GM23338 (cell line): ENCODE data around the gene ANO4. TPM values are rescaled to one million over a fixed set of nuclear protein-coding genes. Genes with fewer than 3 reads are reported as not detected.

Source experiments
- ATAC-seq: fragments of 200-7000 bp; cut with Tn5 transposase; 3 replicates; pipeline ENCODE4 v1.9.1; 2020
- DNase-seq: peaks from one replicate; pipeline ENCODE4 v3.0.0-alpha.2; 2015; ENCODE audit warnings: low spot score
- H2AFZ ChIP-seq: fragments of 200-600 bp; sonication (generic); 2 replicates; pipeline ENCODE4 v1.8.0; 2016; ENCODE audit warnings: antibody characterized with exemption, mild to moderate bottlenecking, moderate library complexity
- H3F3A ChIP-seq: fragments of 200-600 bp; sonication (generic); replicated peaks from 2 replicates; pipeline ENCODE4 v1.8.0; 2017; ENCODE audit warnings: antibody characterized with exemption, mixed run types, low read depth
- H3K27ac ChIP-seq: fragments of 200-600 bp; sonication (generic); 2 replicates; pipeline ENCODE4 v1.6.1; 2016; ENCODE audit warnings: low read depth
- H3K27me3 ChIP-seq: fragments of 200-600 bp; sonication (generic); 2 replicates; pipeline ENCODE4 v1.8.0; 2016; ENCODE audit warnings: mild to moderate bottlenecking, mixed run types, moderate library complexity; ENCODE audit not compliant: insufficient read depth
- H3K36me3 ChIP-seq: fragments of 200-600 bp; sonication (generic); 2 replicates; pipeline ENCODE4 v1.8.0; 2016; ENCODE audit warnings: mild to moderate bottlenecking; ENCODE audit not compliant: insufficient read depth
- H3K4me1 ChIP-seq: fragments of 200-600 bp; sonication (generic); 2 replicates; pipeline ENCODE4 v1.8.0; 2016; ENCODE audit warnings: mild to moderate bottlenecking, moderate library complexity; ENCODE audit not compliant: insufficient read depth
- H3K4me2 ChIP-seq: fragments of 200-600 bp; sonication (generic); 2 replicates; pipeline ENCODE4 v1.7.1; 2017; ENCODE audit warnings: mixed run types
- H3K4me3 ChIP-seq: fragments of 200-600 bp; sonication (generic); 2 replicates; pipeline ENCODE4 v1.6.1; 2016; ENCODE audit warnings: mixed run types
- H3K79me2 ChIP-seq: fragments of 200-600 bp; sonication (generic); replicated peaks from 2 replicates; pipeline ENCODE4 v1.8.0; 2017; ENCODE audit warnings: mild to moderate bottlenecking; ENCODE audit not compliant: insufficient read depth
- H3K9me2 ChIP-seq: fragments of 200-600 bp; sonication (generic); 2 replicates; pipeline ENCODE4 v1.8.0; 2017; ENCODE audit not compliant: insufficient read depth
- H4K20me1 ChIP-seq: fragments of 200-600 bp; sonication (generic); replicated peaks from 2 replicates; pipeline ENCODE4 v1.8.0; 2017; ENCODE audit warnings: mild to moderate bottlenecking; ENCODE audit not compliant: insufficient read depth
- H3K27ac Mint-ChIP-seq: 2 replicates; pipeline ENCODE4 v1.8.0; 2020; ENCODE audit warnings: inconsistent platforms, mild to moderate bottlenecking, moderate library complexity, mixed read lengths
- H3K27me3 Mint-ChIP-seq: 3 replicates; pipeline ENCODE4 v1.8.0; 2022; ENCODE audit warnings: low read depth, mild to moderate bottlenecking, moderate library complexity, mixed read lengths, inconsistent platforms; ENCODE audit not compliant: insufficient read depth, poor library complexity
- H3K36me3 Mint-ChIP-seq: 3 replicates; pipeline ENCODE4 v1.8.0; 2021; ENCODE audit warnings: low read depth, mild to moderate bottlenecking, inconsistent platforms, moderate library complexity, mixed read lengths
- H3K4me1 Mint-ChIP-seq: 3 replicates; pipeline ENCODE4 v1.8.0; 2020; ENCODE audit warnings: mild to moderate bottlenecking, inconsistent platforms, mixed read lengths
- H3K4me3 Mint-ChIP-seq: 3 replicates; pipeline ENCODE4 v1.8.0; 2021; ENCODE audit warnings: moderate library complexity, mild to moderate bottlenecking, inconsistent platforms, mixed read lengths
- H3K9me3 Mint-ChIP-seq: 3 replicates; pipeline ENCODE4 v1.8.0; 2020; ENCODE audit warnings: moderate library complexity, mild to moderate bottlenecking, inconsistent platforms, mixed read lengths
- CREB1 ChIP-seq: fragments of 250-450 bp; sonication (Bioruptor Pico); IDR thresholded peaks from 2 replicates; pipeline ENCODE4 v1.5.0; 2020; ENCODE audit warnings: low read depth, mild to moderate bottlenecking, moderate library complexity
- EZH2 ChIP-seq: fragments of 200-600 bp; sonication (generic); IDR thresholded peaks from one replicate; pipeline ENCODE4 v1.8.0; 2017; ENCODE audit warnings: antibody characterized with exemption, mild to moderate bottlenecking, low read depth; ENCODE audit not compliant: unreplicated experiment
- EZH2phosphoT487 ChIP-seq: fragments of 200-600 bp; sonication (generic); IDR thresholded peaks from one replicate; pipeline ENCODE4 v1.8.1; 2018; ENCODE audit warnings: antibody characterized with exemption; ENCODE audit not compliant: unreplicated experiment
- JUNB ChIP-seq: IDR thresholded peaks from one replicate; pipeline ENCODE4 v1.6.1; 2016; ENCODE audit warnings: antibody characterized with exemption; ENCODE audit not compliant: unreplicated experiment
- NANOG ChIP-seq: IDR thresholded peaks from 2 replicates; pipeline ENCODE4 v1.6.1; 2016; ENCODE audit warnings: antibody characterized with exemption, borderline replicate concordance
- POLR2AphosphoS5 ChIP-seq: IDR thresholded peaks from 2 replicates; pipeline ENCODE4 v1.6.1; 2016; ENCODE audit warnings: antibody characterized with exemption, low read depth
- STAT1 ChIP-seq: IDR thresholded peaks from one replicate; pipeline ENCODE4 v1.6.1; 2016; ENCODE audit warnings: antibody characterized with exemption; ENCODE audit not compliant: unreplicated experiment
- ZNF114 ChIP-seq: fragments of 250-450 bp; sonication (Bioruptor Pico); IDR thresholded peaks from 2 replicates; pipeline ENCODE4 v1.5.0; 2020; ENCODE audit warnings: mild to moderate bottlenecking, moderate library complexity
- ZNF331 ChIP-seq: fragments of 250-450 bp; sonication (Bioruptor Pico); IDR thresholded peaks from 2 replicates; pipeline ENCODE4 v1.5.0; 2020; ENCODE audit warnings: low read depth, mild to moderate bottlenecking, moderate library complexity
- polyA plus RNA-seq: library from polyadenylated mRNA; unstranded; fragments of >200 nt; fragmentation: Nextera tagmentation; extraction: Ambion mirVana; gene quantifications from 2 replicates; pipeline ENCODE4 v1.2.1, GENCODE V29; 2016
- total RNA-seq: library from RNA; depleted of rRNA; stranded (reverse); fragments of >200 nt; shearing (Covaris generic); gene quantifications from 2 replicates; pipeline ENCODE4 v1.2.3, GENCODE V29; 2014
- TF ChIP-seq, protein P1 (sequence below): IDR thresholded peaks from one replicate; pipeline ENCODE4 v1.6.1; 2018; ENCODE audit warnings: antibody characterized with exemption; ENCODE audit not compliant: unreplicated experiment
- TF ChIP-seq, protein P2 (sequence below), 2 experiments: fragments of 200-600 bp in 1 of 2; sonication (generic) in 1 of 2; conservative IDR thresholded peaks; 2 replicates each; pipeline versions ENCODE4 v1.5.1 to v1.6.1; 2016 to 2017; ENCODE audit warnings: antibody characterized with exemption in 2 of 2, low read depth in 2 of 2, mild to moderate bottlenecking in 2 of 2, moderate library complexity in 1 of 2

ANO4 gene
- total and polyA plus RNA-seq, 2 experiments from 2014 or later, result 1.7 to 8.7 TPM

DNA sequence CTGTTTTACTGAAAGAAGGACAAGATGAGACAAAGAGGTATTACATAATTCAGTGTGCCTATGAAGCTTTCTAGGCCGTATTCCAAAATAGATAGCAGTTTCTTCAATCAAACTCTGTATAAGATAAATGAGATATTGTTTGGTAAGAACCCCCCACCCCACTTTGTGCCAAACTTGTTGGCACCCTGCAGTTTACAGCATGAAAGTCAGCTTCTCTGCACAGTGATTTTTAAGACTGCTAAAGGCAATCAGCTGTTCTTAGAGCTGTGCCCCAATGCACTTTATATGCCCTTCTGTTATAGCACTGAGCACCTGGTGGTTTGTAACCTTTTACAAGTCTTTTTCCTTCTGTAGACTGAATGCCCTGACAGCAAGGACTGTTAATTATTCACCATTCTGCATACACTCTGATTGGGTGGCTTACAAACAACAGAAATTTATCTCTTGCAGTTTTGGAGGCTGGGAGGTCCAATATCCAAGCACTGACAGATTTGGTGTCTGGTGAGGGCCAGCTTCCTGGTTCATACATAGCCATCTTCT is 76.7 kb downstream of the ANO4 start (continued):
- TF ChIP-seq, protein P1, sequence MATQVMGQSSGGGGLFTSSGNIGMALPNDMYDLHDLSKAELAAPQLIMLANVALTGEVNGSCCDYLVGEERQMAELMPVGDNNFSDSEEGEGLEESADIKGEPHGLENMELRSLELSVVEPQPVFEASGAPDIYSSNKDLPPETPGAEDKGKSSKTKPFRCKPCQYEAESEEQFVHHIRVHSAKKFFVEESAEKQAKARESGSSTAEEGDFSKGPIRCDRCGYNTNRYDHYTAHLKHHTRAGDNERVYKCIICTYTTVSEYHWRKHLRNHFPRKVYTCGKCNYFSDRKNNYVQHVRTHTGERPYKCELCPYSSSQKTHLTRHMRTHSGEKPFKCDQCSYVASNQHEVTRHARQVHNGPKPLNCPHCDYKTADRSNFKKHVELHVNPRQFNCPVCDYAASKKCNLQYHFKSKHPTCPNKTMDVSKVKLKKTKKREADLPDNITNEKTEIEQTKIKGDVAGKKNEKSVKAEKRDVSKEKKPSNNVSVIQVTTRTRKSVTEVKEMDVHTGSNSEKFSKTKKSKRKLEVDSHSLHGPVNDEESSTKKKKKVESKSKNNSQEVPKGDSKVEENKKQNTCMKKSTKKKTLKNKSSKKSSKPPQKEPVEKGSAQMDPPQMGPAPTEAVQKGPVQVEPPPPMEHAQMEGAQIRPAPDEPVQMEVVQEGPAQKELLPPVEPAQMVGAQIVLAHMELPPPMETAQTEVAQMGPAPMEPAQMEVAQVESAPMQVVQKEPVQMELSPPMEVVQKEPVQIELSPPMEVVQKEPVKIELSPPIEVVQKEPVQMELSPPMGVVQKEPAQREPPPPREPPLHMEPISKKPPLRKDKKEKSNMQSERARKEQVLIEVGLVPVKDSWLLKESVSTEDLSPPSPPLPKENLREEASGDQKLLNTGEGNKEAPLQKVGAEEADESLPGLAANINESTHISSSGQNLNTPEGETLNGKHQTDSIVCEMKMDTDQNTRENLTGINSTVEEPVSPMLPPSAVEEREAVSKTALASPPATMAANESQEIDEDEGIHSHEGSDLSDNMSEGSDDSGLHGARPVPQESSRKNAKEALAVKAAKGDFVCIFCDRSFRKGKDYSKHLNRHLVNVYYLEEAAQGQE, result no peak
- TF ChIP-seq, protein P2, sequence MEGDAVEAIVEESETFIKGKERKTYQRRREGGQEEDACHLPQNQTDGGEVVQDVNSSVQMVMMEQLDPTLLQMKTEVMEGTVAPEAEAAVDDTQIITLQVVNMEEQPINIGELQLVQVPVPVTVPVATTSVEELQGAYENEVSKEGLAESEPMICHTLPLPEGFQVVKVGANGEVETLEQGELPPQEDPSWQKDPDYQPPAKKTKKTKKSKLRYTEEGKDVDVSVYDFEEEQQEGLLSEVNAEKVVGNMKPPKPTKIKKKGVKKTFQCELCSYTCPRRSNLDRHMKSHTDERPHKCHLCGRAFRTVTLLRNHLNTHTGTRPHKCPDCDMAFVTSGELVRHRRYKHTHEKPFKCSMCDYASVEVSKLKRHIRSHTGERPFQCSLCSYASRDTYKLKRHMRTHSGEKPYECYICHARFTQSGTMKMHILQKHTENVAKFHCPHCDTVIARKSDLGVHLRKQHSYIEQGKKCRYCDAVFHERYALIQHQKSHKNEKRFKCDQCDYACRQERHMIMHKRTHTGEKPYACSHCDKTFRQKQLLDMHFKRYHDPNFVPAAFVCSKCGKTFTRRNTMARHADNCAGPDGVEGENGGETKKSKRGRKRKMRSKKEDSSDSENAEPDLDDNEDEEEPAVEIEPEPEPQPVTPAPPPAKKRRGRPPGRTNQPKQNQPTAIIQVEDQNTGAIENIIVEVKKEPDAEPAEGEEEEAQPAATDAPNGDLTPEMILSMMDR (conservative IDR thresholded peaks at IDR 0.05; ENCODE audit: low read depth in 2 of 2), result no peak
- TF ChIP-seq EZH2, result no peak
- no peak for TF ChIP-seq POLR2AphosphoS5
- no peak for TF ChIP-seq STAT1
- TF ChIP-seq EZH2phosphoT487, result no peak
- no peak for TF ChIP-seq JUNB

DNA sequence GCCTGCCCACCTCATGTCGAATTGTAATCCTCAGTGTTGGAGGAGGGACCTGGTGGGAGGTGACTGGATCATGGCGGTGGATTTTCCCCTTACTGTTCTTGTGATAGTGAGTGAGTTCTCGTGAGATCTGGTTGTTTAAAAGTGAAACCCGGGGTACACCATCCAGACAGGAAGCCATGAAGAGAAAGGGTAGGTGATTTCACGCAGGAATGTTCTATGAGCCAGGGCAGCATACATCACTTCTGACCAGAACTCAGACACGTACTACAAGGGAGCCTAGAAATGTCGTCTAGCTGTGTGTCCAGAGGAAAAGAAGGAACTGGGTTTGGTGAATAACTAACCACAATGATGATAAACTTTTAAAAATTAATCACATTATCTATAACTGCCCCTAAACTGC is 80.6 kb downstream of the ANO4 start:
- H3K27me3 Mint-ChIP-seq, result no peaks in the 10 kb centered on the region
- peaks cover 15% of the 10 kb centered on the region for H3K9me3 Mint-ChIP-seq
- H4K20me1 ChIP-seq, result no peaks in the 10 kb centered on the region
- H3K4me3 ChIP-seq, result no peak overlapping the region
- no peaks in the 10 kb centered on the region for H3K9me2 ChIP-seq
- H3K36me3 Mint-ChIP-seq, result peaks cover 8% of the 10 kb centered on the region
- H3F3A ChIP-seq, result no peaks in the 10 kb centered on the region
- no peak overlapping the region for H2AFZ ChIP-seq
- no peak overlapping the region for H3K27ac Mint-ChIP-seq
- ATAC-seq (no peak), DNase-seq (no peak)
- no peaks in the 10 kb centered on the region for H3K79me2 ChIP-seq
- no peak overlapping the region for H3K27ac ChIP-seq
- H3K36me3 ChIP-seq, result no peaks in the 10 kb centered on the region
- H3K4me3 Mint-ChIP-seq, result no peak overlapping the region
- H3K4me1 Mint-ChIP-seq, result no peaks in the 10 kb centered on the region
- no peak overlapping the region for H3K4me2 ChIP-seq
- no peaks in the 10 kb centered on the region for H3K4me1 ChIP-seq
- H3K27me3 ChIP-seq, result no peaks in the 10 kb centered on the region
- TF ChIP-seq POLR2AphosphoS5, result no peak
- TF ChIP-seq NANOG, result no peak
- TF ChIP-seq, protein P2 (conservative IDR thresholded peaks at IDR 0.05; ENCODE audit: low read depth in 2 of 2), result no peak
- TF ChIP-seq ZNF331 (CRISPR knock-in tag), result no peak
- TF ChIP-seq ZNF114 (CRISPR knock-in tag), result no peak
- TF ChIP-seq, protein P1, result no peak
- no peak for TF ChIP-seq CREB1 (CRISPR knock-in tag)
